NCI-H1694 treated with DMSO at 0.1 percent for 48 hours (cell line): ENCODE measurements around the gene IDI1.
"Not testable (repeated sequence)": the region's sequence is repeated elsewhere in the genome, so short reads cannot be mapped to it uniquely, and the experiment has no call there.

Experiments
- DNase-seq: peaks from one replicate; lab custom pipeline; 2025; lab: John Stamatoyannopoulos, UW

Gene IDI1

DNA sequence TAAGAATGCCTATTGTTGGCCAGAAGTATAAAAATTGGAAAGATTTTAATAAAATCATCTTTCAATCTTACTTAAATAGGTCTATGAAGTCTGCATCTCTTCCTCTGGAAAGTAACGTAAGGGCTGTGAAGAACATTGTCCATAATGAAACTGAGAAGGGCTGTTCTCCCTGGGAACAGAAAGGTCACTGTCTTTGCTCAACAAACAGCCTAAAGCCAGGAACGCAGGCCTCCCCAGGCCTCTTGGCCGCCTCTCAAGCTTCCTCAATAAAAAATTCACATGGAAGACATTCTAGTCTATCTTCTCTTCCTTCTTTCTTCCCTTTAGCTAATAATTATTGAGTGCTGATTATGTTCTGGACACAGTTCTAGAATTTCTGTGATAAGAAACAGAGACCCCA is 14.2 kb downstream of the IDI1 start:
- DNase-seq, result no peak

DNA sequence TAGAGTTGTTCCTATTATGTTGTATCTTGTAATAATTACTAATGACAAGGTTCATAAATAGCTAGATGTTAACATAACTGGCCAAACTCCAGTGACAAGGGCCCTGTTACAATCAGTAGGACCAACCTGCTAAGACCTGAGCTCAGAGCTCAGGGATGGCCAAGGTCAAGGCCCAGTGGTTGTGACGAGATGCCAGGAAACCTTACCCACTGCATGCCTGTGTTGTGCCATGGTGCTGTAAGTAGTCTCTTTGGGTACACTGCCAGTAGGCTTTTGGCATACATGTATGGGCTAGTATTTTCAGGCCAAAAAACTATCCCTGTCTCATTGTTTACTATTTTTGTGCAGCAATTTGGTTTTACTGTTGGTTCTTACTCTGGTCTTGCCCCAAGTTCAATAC is 15.3 kb downstream of the IDI1 start:
- DNase-seq, result no peak

DNA sequence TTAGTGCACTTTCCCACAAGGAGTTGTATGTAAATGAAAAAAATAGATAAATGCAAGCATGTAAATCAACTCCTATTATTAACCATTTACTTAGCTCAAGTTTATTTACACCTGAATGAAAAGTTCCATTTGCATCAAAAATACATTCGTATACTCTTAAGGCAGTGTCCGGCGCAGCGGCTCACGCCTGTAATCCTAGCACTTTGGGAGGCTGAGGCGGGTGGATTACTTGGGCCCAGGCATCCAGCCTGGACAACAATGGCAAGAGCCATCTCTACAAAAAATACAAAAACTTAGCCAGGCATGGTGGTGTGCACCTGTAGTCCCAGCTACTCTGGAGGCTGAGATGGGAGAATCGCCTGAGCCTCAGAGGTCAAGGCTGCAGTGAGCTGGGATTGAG is 19.1 kb downstream of the IDI1 start:
- DNase-seq, result no peak

DNA sequence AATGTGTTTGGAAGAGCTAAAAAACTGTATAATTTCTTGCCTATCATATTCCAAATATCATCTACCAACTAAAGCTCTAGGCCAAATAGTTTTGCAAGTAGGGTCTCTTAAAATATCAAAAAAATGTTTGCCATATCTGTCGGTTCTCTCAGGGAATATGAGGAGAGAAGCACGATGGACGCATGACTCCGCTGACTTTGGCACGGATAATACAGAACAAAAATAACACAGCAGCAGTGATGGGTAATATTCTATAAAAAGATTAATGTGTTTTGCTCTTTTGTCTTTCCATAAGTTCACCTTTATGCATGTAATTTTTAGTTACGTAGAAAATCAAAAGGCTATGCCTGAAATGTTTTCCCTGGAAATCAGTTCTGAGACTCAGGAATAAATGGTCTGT is 22.3 kb downstream of the IDI1 start:
- DNase-seq, result no peak

DNA sequence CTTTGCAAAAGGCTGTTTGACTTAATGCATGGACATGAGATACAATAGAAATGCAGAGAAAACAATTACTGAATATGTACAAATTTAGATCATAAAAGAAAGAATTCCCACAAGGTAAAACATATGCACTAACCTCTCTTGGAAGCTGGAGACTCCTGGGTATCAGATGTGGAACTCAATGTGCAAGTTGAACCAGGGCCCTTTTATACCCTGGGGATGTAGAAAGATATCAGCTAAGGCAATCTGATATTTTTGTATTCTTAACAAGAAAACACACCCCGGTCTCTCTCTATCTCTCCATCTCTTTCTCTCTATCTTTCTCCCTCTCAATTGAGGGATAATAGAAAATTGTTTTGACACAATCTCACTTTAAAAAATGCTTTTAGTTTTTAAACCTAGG is 23.2 kb downstream of the IDI1 start, which contains the start of gene IDI2:
Gene IDI2, minus strand, starts transcription at position 177 of the 400 bp plus-strand sequence. CDS start 1,136 bp downstream, outside the sequence.
- no peak for DNase-seq

DNA sequence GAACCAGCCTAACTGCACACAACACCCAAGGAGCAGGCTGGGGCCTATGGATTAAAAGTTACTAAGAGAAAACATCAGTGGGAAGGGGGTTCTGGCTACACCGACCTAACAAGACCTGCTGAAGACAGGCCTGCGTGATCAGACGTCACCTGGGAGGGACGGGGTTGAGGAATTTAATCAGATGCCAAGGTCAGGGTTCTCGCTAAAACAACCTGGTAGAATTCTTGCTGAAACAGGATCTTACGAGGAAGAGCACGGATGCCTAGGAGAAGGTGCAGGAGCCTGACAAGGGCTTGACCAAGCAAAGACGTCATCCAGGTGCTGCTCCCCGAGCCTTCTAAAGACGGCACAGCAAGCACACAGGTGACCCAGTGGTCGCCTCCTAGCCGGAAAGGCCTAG is 24.8 kb downstream of the IDI1 start:
- DNase-seq, result no peak

DNA sequence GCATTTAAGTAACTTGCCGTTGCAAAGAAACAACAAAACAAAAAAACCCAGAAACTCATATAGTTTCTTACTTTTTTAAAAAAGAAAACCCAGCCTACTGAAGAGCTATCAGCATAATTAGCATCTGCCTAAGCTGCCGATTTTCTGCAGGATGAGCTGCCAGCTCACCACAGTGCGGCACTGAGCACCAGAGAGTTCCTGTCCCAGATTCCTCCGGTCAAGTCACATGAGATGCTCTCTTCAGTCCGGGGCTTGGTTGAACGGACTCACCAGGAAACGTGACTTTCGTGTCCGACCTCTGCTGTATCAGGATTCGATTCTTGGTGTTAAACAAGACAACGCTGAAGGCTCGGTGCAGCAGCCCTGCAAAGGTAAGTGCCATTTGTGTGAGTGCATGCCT is 26.5 kb downstream of the IDI1 start:
- DNase-seq, result no peak

DNA sequence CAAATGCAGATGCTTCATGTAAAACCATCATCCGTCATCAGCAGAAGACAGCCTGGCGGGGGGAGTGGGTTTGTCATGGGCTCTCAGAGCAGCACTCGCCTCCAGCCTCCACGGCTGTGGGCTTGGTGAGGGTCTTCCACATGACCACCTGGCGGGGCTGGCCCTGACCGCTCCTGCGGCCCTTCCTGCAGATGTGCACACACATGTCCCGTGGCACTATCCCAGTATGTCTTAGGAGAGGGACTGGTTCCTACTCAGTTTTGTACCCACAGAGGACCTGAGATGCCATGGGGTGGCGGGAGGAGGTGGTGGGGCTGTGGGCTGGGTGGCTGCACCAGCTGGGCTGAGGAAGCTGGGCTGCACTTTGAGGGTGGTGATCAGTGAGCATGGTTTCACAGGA is 28.0 kb downstream of the IDI1 start:
- no peak for DNase-seq

DNA sequence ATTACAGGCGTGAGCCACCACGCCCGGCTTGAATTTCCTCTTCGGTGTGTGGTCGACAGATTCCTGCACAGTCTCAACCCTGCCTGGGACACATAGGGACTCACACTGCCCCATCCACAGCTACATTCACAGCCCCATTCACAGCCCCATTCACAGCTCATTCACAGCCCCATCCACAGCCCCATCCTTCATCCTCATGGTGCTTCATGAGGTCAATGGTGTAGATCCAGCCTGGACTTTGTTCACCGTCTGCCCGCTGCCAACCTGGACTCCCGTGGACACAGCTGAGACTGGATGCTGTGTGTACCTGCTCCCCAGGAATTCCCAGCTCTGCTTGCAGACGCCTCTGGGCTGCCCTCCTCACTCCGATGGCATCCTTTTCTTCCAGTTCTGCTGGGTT is 28.5 kb downstream of the IDI1 start:
- no peak for DNase-seq

DNA sequence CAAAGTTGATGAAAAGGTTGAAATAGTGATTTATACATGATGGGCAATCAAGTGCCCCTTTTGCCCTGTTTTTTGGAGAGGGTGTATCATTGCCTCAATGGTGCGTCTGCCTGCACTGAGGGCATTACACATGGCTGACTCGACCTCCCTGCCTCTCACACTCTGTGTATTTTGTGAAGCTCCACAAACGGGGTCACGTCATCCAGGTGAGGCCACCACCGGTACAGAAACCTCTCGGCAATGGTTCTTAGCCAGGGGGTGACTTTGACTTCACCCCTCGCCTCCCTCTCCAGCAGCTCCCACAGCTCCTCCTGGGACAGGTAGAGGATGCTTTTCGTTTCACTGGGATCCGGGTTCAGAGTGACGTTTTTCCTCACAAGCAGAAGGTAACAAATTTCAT is 29.6 kb downstream of the IDI1 start:
- no peak for DNase-seq

DNA sequence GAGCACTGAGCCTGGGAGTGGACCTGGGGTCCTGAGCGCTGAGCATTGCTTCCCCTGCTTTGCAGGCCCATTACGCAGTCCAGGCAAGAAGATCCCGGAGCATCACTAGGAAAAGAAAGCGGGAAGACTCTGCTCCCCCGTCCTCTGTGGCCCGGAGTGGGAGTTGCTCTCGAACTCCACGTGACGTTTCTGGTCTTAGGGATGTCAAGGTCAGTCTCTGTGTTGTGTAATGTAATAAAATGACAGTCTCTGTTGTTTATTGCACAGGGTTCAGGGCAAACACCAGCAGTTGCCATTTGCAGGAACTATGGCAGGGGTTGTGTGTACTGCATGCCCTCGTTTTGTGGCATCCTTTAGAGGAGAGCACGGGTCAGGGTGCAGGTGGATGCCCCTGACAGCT is 33.2 kb downstream of the IDI1 start:
- no peak for DNase-seq

DNA sequence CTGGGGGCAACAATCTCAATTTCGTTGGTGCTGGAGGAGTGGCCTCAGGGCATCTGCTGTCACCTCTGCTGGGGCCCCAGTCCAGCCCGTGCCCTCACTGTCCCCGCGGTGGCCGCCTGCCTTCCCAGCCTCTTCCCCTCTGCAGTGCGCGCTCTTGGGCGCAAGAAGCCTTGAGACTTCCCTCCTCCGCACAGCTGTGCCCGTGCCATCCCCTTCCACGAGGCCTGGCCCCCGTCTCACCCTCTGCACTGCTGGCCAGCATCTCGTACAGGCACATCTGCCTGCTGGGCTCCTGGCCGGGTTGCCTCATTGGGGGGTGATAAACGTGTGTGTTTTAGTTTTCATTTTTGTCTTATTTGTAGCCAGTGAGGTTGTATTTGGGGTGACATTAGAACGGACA is 37.2 kb downstream of the IDI1 start:
- DNase-seq, result no peak

DNA sequence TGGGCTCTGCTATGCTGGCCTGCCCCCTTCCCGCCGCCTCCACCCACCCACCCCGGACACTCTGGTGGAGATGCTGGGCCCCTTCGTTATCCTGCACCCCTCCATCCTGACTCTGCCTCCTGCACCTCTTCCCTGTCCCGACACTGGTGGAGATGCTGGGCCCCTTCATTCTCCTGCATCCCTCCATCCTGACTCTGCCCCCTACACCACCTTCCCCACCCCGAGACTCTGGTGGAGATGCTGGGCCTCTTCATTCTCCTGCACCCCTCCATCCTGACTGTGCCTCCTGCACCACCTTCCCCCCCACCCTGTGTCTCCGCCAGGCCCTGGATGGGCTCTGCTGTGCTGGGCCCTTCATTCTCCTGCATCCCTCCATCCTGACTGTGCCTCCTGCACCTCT is 38.2 kb downstream of the IDI1 start:
- DNase-seq, result no peak

DNA sequence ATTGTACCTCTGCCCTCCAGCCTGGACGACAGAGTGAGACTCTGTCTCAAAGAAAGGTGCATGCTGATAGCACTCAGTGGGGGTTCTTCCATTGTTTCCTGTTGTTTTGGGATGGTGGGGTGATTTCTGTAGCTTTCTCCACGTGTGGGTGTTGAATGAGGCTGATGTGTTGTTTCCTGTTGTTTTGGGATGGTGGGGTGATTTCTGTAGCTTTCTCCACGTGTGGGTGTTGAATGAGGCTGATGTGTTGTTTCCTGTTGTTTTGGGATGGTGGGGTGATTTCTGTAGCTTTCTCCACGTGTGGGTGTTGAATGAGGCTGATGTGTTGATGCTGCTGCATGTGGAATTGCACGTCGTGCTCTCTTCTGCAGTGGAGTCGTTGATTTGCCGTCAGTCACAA is 39.0 kb downstream of the IDI1 start:
- not testable (repeated sequence) for DNase-seq

DNA sequence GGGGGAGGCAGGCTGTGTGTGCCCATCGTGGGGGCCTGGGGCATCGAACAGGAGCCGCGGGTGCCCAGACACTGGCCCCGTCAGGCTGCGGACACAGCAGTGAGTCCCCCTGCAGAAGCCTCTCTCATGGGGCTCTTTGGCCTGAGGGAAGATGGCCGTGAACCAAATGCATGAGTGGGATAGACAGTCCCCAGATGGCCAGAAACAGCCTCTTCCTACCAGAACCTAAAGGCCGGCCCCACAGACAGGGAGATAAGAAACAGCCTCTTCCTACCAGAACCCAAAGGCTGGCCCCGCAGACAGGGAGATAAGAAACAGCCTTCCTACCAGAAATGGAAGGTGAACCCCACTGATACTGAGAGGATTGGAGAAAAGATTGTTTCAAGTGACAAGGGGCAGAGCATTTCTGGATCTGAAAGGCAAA is 39.8 kb downstream of the IDI1 start:
- no peak for DNase-seq

DNA sequence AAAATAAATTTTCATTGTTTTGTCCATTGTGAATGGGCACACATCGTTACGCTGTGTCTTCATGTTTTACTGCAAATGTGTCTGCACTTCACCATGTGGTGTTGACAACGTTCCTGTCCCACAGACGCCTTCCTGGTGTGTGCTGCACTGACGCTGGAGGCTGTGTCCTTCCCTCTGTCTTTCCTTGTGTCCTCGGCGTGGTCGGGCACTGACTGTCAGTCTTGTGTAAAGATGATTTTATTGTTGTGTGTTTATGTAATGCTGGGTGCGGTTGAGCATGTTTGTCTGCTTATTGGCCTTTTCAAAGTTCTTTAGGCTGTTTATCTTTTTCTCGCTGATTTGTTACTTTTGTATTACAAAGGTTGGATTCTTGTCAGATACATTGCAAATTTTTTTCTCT is 41.3 kb downstream of the IDI1 start:
- no peak for DNase-seq

DNA sequence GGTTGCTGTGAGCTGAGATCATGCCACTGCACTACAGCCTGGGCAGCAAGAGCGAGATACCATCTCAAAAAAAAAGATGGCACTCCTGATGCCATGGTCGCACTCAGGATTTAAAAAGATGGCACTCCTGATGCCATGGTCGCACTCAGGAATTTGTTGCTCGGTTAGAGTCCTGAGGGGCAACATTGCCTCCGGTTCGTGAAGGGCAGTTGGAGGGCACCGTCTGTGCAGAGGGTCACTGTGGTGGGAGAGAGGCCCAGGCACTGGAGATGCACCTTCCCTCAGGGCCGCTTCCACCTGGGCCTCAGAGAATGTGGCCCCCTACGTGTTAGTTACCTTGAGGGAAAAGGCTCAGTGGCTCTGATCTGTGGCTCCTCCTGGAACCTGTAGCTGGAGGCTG is 42.3 kb downstream of the IDI1 start:
- no peak for DNase-seq

DNA sequence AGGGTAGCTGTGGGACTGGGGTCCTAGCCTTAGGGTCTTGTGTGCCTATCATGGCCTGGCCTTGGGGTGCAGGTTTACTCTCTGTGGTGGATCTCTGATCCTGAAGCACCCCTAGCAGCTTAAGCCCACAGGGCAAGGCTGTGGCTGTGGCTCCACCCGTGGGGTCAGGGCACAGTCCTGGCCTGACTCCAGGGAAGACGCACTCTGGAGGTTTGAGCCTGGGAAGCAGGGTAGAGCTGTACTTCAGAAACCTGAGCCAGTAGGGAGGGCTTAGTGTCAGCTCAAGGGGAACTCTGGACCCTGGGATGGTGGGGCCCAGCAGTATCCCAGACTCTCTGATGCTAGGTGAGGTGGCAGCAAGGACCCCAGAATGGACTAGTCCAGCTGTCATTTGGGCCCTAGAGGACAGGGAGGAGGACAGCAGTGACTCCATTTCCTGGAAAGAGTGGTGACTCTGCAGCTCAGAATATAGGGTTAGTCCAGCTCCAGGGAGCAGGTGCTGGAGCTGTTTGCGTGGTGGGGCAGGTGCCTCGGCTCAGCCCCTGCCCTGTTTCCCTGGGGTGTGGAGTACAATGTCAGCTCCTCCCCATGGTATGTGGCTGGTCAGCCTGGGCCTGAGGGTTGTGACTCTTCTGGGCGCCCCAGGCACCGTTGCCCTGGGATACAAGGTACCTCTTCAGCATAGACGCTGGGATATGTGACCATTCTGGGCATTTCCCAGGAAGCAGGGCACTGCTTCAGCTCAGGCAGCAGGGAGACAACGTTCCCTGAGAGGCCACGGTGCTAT is 44.8 kb downstream of the IDI1 start:
- DNase-seq, result no peak

DNA sequence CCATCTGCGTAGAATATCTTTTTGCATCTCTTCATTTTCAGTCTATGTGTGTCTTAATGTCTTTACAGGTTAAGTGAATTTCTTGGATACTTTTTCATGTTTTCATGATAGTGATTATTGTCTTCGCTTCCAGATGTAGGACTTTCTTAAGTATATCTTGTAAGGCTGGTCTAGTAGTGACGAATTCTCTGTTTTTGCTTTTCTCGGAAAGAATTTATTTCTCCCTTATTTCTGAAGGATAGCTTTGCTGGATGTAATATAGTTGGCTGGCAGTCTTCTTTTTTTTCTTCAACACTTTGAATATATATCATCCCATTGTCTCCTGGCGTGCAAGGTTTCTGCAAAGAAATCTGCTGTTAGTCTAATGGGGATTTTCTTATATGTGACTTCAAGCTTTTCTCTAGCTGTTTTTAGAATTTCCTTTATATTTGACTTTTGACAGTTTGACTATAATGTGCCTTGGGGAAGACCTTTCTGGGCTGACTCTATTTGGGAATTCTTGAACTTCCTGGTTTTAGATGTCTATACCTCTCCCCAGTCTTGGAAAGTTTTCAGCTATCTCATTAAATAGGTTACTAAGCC is 46.4 kb downstream of the IDI1 start:
- DNase-seq, result no peak

DNA sequence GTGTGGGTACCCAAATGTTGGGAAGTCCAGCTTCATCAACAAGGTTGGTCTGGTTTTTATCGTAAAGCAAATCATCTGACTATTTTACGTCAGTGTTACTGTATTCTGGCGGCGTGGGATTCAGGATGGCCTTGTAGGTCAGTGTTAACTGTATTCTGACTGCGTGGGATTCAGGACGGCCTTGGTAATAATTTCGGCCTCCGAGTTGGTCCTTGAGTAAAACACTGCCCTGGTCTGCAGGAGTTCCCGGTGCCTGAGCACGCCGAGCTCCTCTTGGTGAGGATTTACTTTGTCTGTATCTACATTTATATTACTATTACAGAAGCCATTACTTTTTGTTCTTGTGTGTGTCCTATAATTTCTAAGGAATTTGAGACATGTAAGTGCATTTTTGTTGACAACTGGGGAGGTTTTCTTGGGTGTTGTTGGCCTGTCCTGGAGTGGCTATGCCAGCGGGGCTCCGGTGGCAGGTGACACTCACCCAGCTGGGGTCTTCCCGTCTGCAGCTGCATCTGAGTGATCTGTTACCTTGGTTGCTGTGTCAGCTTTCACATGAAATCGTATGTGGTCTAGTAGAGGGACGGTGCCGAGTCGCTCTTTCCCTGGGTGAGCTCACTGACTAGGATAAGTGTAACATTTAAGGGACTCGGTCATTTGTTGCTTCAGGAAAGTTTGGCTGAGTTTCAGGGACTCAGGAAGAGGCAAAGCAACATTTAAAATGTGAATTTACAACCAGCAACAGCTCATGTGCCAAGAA is 51.5 kb downstream of the IDI1 start:
- no peak for DNase-seq

DNA sequence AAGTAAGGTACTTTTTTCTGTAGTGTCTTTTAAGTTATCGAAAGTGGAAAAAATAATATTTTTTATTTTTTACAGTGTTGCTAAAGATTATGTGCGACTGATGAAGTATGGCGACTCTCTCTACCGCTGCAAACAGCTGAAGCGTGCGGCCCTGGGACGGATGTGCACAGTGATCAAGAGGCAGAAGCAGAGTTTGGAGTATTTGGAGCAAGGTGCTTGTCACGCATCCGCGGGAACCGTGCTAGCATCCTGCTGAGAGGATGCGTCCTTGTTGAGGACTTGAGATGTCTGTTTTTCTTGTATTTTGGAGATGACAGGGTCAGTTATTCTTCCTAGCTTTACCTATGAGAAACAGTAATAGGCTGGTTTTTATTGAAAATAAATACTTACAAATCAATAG is 52.9 kb downstream of the IDI1 start:
- no peak for DNase-seq

DNA sequence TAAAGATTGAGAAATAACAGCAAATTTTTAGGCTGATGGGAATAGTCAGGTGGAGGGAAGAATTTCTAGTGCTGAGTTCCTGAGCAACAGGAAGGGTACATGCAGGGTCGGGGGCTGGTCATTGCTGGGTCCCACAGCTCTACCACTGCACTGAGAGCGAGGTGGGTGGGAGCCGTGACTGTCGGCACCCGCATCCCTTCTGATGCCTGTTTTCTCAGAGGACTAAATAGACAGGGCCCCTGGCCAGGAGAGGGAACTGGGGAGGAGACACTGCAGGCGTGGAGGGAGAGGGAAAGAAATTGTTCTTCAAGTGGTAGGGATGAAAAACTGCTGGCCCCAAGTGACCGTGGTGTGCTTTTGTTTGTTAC is 53.4 kb downstream of the IDI1 start:
- DNase-seq, result no peak

DNA sequence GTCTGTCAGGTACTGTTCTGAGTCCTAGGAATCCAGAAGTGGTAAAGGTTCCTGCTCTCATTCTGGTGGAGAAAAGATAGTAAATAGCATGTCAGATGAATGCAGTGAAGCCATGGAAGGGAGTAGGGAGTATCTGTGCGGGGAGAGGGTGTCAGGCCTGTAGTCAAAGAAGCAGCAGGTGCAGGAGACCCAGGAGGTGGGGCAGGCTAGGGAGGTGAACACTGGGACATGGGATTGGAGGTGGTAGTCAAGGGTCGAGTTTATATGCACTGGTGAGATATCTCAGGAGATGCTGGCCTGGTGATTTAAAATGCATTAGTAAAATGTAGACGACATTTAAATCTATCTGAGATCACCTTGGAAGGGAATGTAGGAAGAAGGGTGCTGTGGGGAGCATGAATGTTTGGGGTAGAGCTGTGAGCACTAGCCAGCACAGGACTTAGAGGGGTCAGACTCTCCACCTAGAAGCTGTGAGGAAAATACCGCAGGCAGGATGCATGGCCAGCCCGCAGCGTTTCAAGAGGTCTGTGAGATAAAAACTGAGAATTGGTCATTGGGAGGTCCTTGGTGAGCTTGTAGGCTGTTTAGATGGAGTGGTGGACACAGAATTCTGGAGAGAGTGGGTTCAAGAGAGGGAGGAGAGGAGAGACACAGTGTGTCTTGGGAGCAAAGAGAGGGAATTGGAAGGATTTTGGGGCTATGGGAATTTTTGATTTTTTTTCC is 53.9 kb downstream of the IDI1 start:
- no peak for DNase-seq
